Naive thymus-derived CD8-positive, alpha-beta T cell (primary cell): Measurements from ENCODE around the gene MNAT1. TPM values are rescaled to one million over a fixed set of nuclear protein-coding genes. Genes with fewer than 3 reads are reported as not detected.
"Not testable (repeated sequence)": the region's sequence is repeated elsewhere in the genome, so short reads cannot be mapped to it uniquely, and the experiment has no call there.

Experiments
- ATAC-seq, 2 donors: fragments of 150-1000 bp; cut with Tn5 transposase in 1 of 2; sonication (Bioruptor Pico), chemical (Tn5 transposase) in 1 of 2; 1 replicate in 1 of 2; 2 replicates in 1 of 2; pipeline ENCODE4 v1.10.0; 2021; ENCODE audit warnings: mild to moderate bottlenecking in 2 of 2, moderate library complexity in 2 of 2
- POLR2A ChIA-PET: fragments of 350-600 bp; sonication (Branson Sonifier 250); formaldehyde crosslinking; loops from one replicate; lab custom pipeline; 2021; ENCODE audit warnings: antibody characterized with exemption; lab: Charles Lee
- DNase-seq, 10 donors: peaks; one replicate each; pipeline versions ENCODE4 v3.0.0 to v3.0.0-alpha.2; 2020 to 2022
- H3K27ac Mint-ChIP-seq, 10 donors: one replicate each; pipeline ENCODE4 v1.8.0; 2020 to 2022; ENCODE audit warnings: mild to moderate bottlenecking in 10 of 10, mixed read lengths in 10 of 10, moderate library complexity in 4 of 10, inconsistent platforms in 1 of 10
- H3K27me3 Mint-ChIP-seq, 5 donors: one replicate each; pipeline ENCODE4 v1.8.0; 2021 to 2022; ENCODE audit warnings: mixed read lengths in 5 of 5
- H3K36me3 Mint-ChIP-seq, 3 donors: one replicate each; pipeline ENCODE4 v1.8.0; 2020 to 2022; ENCODE audit warnings: mixed read lengths in 3 of 3, mild to moderate bottlenecking in 2 of 3, inconsistent platforms in 1 of 3
- H3K4me1 Mint-ChIP-seq, 4 donors: one replicate each; pipeline ENCODE4 v1.8.0; 2021 to 2022; ENCODE audit warnings: mixed read lengths in 4 of 4
- H3K4me3 Mint-ChIP-seq, 10 donors: one replicate each; pipeline ENCODE4 v1.8.0; 2020 to 2022; ENCODE audit warnings: mild to moderate bottlenecking in 10 of 10, mixed read lengths in 10 of 10, moderate library complexity in 6 of 10, inconsistent platforms in 1 of 10
- H3K9me3 Mint-ChIP-seq, 9 donors: one replicate each; pipeline ENCODE4 v1.8.0; 2020 to 2022; ENCODE audit warnings: mixed read lengths in 9 of 9, mild to moderate bottlenecking in 3 of 9, inconsistent platforms in 1 of 9, moderate library complexity in 1 of 9
- polyA plus RNA-seq, 3 donors: library from polyadenylated mRNA; unstranded; fragments of 300-500 nt; fragmentation: Illumina TruSeq; gene quantifications; one replicate each; pipeline ENCODE4 v1.2.3, GENCODE V29; 2021
- total RNA-seq, 8 experiments: library from RNA in 2 of 8; stranded (reverse) in 2 of 8; gene quantifications; one replicate each; pipeline ENCODE4 v1.2.3 and lab custom pipeline; 2021 to 2026

MNAT1 gene
- total and polyA plus RNA-seq, 5 experiments from 2014 or later = 16.4 to 21.7 (median 19.1) TPM

DNA sequence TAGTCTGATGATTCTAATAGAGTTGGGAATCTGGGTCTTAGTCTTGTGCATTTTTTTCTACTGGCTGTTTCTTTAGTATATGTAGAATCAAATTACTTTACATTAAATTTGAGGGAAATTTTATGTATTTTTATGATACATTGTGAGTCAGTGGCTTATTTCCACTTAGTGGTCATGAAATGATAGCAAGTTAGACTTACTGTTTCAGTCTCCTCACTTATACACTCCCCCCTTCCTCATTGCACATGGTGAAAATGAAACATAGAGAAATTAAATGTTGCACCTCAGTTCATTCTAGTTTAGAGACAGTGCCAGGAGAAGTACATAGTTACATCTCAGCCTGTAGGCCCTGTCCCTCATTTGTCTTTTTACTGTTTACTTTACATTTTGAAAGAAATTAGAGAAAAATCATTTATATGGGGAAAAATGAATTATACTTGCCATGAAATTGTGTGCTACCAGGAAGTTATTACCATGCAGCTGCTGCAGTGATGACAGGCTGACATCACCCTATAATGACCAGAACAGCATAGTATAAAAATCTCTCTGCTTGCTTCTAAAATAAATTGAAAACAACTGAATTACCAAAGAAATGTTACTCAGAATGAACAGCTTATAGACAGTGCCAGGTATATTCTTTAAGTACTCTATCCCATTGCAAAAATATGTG, 133.1 kb downstream of the MNAT1 start:
- ATAC-seq (no peak), DNase-seq (no peak)
- Mint-ChIP-seq H3K27me3 (no peaks in the 10 kb centered on the region), H3K9me3 (no peaks in the 10 kb centered on the region), H3K4me1 (peaks cover 0 to 4% (median 2%) of the 10 kb centered on the region in 4 donors), H3K4me3 (no peak overlapping the region), H3K27ac (no peak overlapping the region), H3K36me3 (peaks cover 0 to 5% (median 0%) of the 10 kb centered on the region in 3 donors)
- POLR2A ChIA-PET = no interaction called here

DNA sequence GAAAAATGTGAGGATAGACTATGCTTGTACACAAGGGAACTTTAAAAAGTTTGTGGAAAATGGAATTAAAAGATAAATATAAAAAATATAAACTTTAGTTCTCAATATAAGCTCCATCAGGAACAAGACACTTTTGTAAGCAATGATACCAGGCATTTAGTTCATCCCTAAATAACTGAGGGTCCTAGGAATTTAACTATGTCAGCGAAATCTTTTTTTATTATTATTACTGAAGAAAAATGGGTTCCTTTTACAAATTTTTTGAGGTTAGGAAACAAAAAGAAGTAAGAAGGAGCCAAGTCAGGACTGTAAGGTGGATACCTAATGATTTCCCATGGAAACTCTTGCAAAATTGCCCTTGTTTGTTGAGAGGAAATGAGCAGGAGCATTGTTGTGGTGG, 143.6 kb downstream of the MNAT1 start:
- H3K9me3 Mint-ChIP-seq = peaks cover 9 to 15% (median 12%) of the 10 kb centered on the region in 9 donors
- H3K4me3 Mint-ChIP-seq = no peak overlapping the region
- no peaks in the 10 kb centered on the region for H3K27me3 Mint-ChIP-seq
- POLR2A ChIA-PET = no interaction called here
- H3K36me3 Mint-ChIP-seq = peaks cover 19 to 41% (median 41%) of the 10 kb centered on the region in 3 donors
- H3K27ac Mint-ChIP-seq = no peak overlapping the region
- ATAC-seq (no peak), DNase-seq (no peak)
- peaks cover 0 to 8% (median 1%) of the 10 kb centered on the region in 4 donors for H3K4me1 Mint-ChIP-seq

DNA sequence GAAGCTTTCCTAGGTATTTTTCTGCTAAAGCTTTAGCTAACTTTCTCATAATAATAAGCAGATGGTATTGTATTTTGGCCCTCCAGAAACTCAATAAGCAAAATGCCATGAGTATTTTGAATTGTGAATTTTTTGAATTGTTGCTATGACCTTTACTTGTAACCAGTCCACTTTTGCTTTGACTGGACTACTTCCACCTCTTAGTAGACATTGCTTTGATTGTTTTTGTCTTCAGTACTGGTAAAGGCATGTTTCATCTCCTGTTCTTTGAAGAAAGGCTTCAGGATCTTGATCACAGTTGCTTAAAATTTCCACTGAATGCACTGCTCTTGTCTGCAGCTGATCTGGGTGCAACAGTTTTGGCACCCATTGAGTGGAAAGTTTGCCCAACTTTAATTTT, 144.0 kb downstream of the MNAT1 start:
- peaks cover 0 to 8% (median 1%) of the 10 kb centered on the region in 4 donors for H3K4me1 Mint-ChIP-seq
- H3K9me3 Mint-ChIP-seq = peaks cover 9 to 20% (median 17%) of the 10 kb centered on the region in 9 donors
- no peaks in the 10 kb centered on the region for H3K27me3 Mint-ChIP-seq
- POLR2A ChIA-PET = no interaction called here
- no peak overlapping the region for H3K27ac Mint-ChIP-seq
- ATAC-seq (no peak), DNase-seq (no peak)
- H3K36me3 Mint-ChIP-seq = peaks cover 23 to 43% (median 42%) of the 10 kb centered on the region in 3 donors
- no peak overlapping the region for H3K4me3 Mint-ChIP-seq

DNA sequence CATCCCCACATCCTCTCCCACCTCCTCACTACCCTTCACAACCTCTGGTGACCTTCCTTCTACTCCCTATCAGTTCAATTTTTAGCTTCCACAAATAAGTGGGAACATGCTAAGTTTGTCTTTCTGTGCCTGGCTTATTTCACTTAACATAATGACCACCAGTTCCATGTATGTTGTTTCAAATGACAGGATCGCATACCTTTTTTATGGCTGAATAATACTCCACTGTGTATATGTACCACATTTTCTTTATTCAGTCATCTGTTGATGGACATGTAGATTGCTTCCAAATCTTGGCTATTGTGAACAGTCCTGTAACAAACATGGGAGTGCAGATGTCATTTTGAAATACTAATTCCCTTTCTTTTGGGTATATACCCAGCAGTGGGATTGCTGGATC, 147.7 kb downstream of the MNAT1 start:
- POLR2A ChIA-PET = no interaction called here
- Mint-ChIP-seq H3K27ac (no peak overlapping the region), H3K4me1 (peaks cover 2 to 7% (median 5%) of the 10 kb centered on the region in 4 donors), H3K27me3 (no peaks in the 10 kb centered on the region), H3K36me3 (peaks cover 57 to 74% (median 66%) of the 10 kb centered on the region in 3 donors), H3K9me3 (peaks cover 15 to 54% (median 44%) of the 10 kb centered on the region in 9 donors), H3K4me3 (no peak overlapping the region)
- DNase-seq (no peak), ATAC-seq (no peak)

DNA sequence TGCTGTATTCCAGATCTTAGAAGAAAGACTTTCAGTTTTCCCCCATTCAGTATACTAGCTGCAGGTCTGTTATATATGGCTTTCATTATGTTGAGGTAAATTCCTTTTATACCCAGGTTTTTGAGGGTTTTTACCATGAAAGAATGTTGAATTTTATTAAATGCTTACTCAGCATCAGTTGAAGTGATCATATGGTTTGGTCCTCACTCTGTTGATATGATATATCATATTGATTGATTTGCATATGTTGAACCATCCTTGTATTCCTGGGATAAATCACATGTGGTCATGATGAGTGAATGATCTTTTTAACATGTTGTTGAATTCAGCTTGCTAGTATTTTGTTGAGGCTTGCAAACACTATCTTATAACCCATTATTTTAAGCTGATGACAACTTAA, 149.6 kb downstream of the MNAT1 start:
- ATAC-seq (no peak), DNase-seq (no peak)
- peaks cover 15 to 54% (median 46%) of the 10 kb centered on the region in 9 donors for H3K9me3 Mint-ChIP-seq
- peaks cover 2 to 7% (median 5%) of the 10 kb centered on the region in 4 donors for H3K4me1 Mint-ChIP-seq
- H3K27ac Mint-ChIP-seq = no peak overlapping the region
- H3K36me3 Mint-ChIP-seq = peaks cover 57 to 75% (median 70%) of the 10 kb centered on the region in 3 donors
- H3K27me3 Mint-ChIP-seq = no peaks in the 10 kb centered on the region
- H3K4me3 Mint-ChIP-seq = no peak overlapping the region
- POLR2A ChIA-PET = no interaction called here

DNA sequence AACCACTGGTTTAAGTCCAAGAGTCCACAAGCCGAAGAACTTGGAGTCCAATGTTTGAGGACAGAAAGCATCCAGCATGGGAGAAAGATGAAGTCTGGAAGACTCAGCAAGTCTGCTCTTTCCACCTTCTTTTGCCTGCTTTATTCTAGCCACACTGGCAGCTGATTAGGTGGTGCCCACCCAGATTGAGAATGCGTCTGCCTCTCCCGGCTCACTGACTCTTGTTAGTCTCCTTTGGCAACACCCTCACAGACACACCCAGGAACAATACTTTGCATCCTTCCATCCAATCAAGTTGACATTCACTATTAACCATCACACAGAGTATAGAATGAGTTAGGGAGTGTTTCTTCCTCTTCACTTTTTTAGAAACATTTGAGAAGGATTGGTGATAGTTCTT, 156.1 kb downstream of the MNAT1 start:
- H3K27me3 Mint-ChIP-seq, POLR2A ChIA-PET, ATAC-seq, H3K4me3 Mint-ChIP-seq, DNase-seq, H3K27ac Mint-ChIP-seq: not testable (repeated sequence)
- Mint-ChIP-seq H3K36me3 (peaks cover 12 to 28% (median 13%) of the 10 kb centered on the region in 3 donors), H3K9me3 (peaks cover 0 to 22% (median 12%) of the 10 kb centered on the region in 9 donors), H3K4me1 (peaks cover 13 to 30% (median 24%) of the 10 kb centered on the region in 4 donors)

DNA sequence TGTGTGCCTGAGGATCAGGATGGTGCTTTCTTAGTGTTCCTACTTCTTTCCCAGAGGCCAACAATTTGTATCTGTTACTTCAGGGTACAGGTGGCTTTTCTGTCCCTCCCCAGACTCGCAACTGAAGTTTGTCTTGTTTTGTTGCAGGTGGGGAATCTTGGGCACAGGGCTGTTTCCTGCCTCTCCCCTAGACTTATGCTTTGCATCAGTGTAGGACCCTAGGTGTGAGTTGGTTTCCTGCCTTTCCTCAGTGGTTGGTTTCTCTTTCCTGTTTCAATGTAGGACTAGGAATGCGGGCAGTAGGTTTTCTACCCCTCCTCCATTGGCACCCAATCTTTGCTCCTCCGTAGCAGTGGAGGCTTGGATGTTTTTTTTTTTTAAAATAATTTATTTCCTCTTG, 159.3 kb downstream of the MNAT1 start:
- POLR2A ChIA-PET = no interaction called here
- Mint-ChIP-seq H3K9me3 (peaks cover 0 to 6% (median 0%) of the 10 kb centered on the region in 9 donors), H3K27ac (peak overlapping the region in 5 of 10 donors; percentile 24 to 42 (median 32)), H3K4me1 (peaks cover 13 to 30% (median 24%) of the 10 kb centered on the region in 4 donors), H3K4me3 (peak overlapping the region in 5 of 10 donors; percentile 0 to 51 (median 5)), H3K36me3 (peaks cover 0 to 14% (median 0%) of the 10 kb centered on the region in 3 donors), H3K27me3 (no peaks in the 10 kb centered on the region)
- DNase-seq = peak in 1 of 10 donors; percentile 1
- ATAC-seq = peak in 1 of 2 donors; percentile 36

DNA sequence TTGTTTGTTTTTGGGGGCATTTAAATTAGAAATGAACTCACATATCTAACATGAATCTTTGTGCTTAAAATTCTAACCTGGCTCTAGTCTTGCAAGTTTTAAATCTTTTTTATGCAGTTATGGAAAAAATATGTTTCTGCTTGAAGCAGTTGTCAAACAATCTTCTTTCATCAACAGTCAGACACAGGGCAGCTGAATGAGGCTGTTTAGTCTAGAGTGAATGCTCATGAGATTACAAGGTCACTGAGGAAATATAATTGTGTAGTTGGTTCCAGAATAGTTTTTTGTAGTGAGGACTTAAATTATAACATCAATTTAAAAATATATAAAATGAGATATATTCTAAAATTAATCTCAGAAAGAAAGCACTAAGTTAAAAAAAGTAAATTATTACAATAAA, 169.8 kb downstream of the MNAT1 start:
- H3K4me3 Mint-ChIP-seq = no peak overlapping the region
- no peak for DNase-seq
- peaks cover 0 to 11% (median 7%) of the 10 kb centered on the region in 3 donors for H3K36me3 Mint-ChIP-seq
- H3K27me3 Mint-ChIP-seq = no peaks in the 10 kb centered on the region
- peaks cover 0 to 14% (median 0%) of the 10 kb centered on the region in 9 donors for H3K9me3 Mint-ChIP-seq
- H3K27ac Mint-ChIP-seq = no peak overlapping the region
- no peak for ATAC-seq
- POLR2A ChIA-PET = no interaction called here
- peaks cover 0 to 5% (median 0%) of the 10 kb centered on the region in 4 donors for H3K4me1 Mint-ChIP-seq

DNA sequence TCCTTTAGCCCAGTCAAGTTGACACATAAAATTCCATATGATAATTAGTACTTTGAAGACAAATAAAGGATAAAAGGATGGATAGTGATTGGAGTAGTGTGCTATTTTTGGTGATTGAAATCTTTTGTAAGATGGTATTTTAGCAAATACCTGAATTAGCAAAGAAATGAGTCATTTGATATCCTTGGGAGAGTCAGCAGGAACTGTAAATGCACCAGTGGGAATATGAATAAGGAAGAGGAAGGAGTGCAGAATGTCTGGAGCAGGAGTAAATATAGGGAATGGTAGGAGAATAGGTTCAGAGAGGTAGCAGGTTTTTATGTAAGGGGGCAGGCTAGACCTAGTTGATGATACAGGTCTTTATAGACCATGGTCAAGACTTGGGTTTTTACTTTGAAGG, 171.4 kb downstream of the MNAT1 start:
- H3K9me3 Mint-ChIP-seq = peaks cover 0 to 19% (median 2%) of the 10 kb centered on the region in 9 donors
- H3K27me3 Mint-ChIP-seq = no peaks in the 10 kb centered on the region
- POLR2A ChIA-PET = no interaction called here
- peaks cover 0 to 3% (median 0%) of the 10 kb centered on the region in 4 donors for H3K4me1 Mint-ChIP-seq
- H3K36me3 Mint-ChIP-seq = peaks cover 0 to 11% (median 3%) of the 10 kb centered on the region in 3 donors
- ATAC-seq = no peak
- no peak for DNase-seq
- no peak overlapping the region for H3K4me3 Mint-ChIP-seq
- H3K27ac Mint-ChIP-seq = no peak overlapping the region

DNA sequence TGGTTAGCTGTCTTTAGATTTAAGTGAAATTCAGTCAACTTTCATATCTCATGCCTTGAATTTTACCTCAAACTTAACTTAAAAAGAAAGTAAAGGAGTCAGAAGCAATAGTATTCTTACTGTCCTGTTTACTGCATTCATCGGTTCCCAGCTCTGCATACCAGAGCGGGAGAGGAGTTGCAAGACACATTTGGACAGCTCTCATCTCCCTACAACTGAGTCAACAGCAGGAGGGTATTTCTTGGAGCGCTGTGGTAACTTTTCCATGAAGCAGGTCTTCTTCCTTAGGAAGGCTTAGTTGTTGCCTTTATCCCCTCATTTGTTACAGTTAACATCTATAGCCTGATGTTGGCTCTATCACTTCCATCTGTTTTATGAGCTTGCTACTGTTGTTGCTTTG, 181.2 kb downstream of the MNAT1 start:
- no peak overlapping the region for H3K4me3 Mint-ChIP-seq
- POLR2A ChIA-PET = no interaction called here
- peaks cover 0 to 20% (median 7%) of the 10 kb centered on the region in 9 donors for H3K9me3 Mint-ChIP-seq
- no peaks in the 10 kb centered on the region for H3K27me3 Mint-ChIP-seq
- peaks cover 0 to 5% (median 3%) of the 10 kb centered on the region in 4 donors for H3K4me1 Mint-ChIP-seq
- no peak for ATAC-seq
- DNase-seq = no peak
- H3K36me3 Mint-ChIP-seq = peaks cover 6 to 30% (median 18%) of the 10 kb centered on the region in 3 donors
- H3K27ac Mint-ChIP-seq = no peak overlapping the region

DNA sequence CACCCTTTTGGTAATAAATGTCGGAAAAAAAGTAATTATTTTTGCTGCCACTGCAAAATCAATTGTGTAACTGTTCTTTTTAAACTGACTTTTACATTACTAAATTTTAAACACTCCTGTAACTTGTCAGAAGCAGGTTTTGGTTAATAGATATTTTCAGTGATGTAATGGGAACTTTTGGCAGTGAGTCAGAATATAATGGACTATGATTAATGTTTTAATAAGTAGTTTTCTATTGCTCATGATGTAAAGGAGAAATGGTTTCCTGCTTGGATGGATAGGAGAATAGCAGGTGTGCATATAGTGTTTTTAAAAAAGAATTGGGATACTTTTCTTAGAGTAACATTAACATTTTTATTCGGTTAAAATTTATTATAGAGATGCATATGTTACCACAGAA, 187.5 kb downstream of the MNAT1 start:
- H3K4me1 Mint-ChIP-seq = peaks cover 0 to 10% (median 4%) of the 10 kb centered on the region in 4 donors
- DNase-seq (no peak), ATAC-seq (no peak)
- no peaks in the 10 kb centered on the region for H3K27me3 Mint-ChIP-seq
- POLR2A ChIA-PET = no interaction called here
- no peak overlapping the region for H3K27ac Mint-ChIP-seq
- H3K9me3 Mint-ChIP-seq = peaks cover 0 to under 1% (median 0%) of the 10 kb centered on the region in 9 donors
- no peak overlapping the region for H3K4me3 Mint-ChIP-seq
- H3K36me3 Mint-ChIP-seq = peaks cover 3 to 15% (median 4%) of the 10 kb centered on the region in 3 donors

DNA sequence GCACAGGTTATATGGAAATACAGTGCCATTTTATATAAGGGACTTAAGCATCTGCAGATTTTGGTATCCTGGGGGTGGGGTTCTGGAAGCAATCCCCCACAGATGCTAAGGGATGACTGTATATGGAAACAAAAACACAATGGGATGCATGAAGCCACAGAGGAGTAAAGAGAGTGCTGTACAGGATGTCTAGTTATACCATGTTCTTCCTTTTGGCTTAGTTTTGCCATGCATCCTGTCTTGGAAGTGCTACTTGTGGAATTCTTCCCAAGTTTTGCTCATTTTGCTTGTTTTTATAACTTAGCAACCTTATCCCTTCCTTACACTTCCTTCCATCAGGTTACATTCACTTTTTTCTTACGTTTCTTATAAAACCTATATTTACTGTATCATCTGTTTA, 190.7 kb downstream of the MNAT1 start:
- Mint-ChIP-seq H3K36me3 (peaks cover 0 to 5% (median 0%) of the 10 kb centered on the region in 3 donors), H3K9me3 (no peaks in the 10 kb centered on the region), H3K4me1 (peaks cover 0 to 10% (median 3%) of the 10 kb centered on the region in 4 donors), H3K4me3 (no peak overlapping the region), H3K27me3 (no peaks in the 10 kb centered on the region), H3K27ac (no peak overlapping the region)
- ATAC-seq = no peak
- no peak for DNase-seq
- POLR2A ChIA-PET = no interaction called here

DNA sequence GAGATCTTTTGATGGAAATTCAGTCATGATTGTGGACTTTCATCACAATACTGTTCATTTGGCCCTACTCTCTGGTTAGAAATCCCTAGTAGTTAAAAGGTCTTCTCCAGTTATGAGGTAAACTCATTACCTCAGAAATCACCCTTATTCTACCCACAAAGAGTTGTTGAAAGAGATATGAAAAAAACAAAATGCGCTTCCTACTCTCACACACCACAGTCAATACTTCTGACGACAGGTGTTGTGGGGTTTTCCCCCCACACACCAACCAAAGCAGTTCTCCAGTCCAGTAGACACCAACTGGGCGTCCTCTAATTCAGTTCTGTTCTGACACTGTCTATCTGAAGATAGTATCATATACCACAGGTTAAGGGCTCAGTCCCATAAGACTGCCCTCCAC, 191.4 kb downstream of the MNAT1 start:
- Mint-ChIP-seq H3K27me3 (no peaks in the 10 kb centered on the region), H3K4me3 (no peak overlapping the region), H3K36me3 (peaks cover 0 to 5% (median 0%) of the 10 kb centered on the region in 3 donors), H3K4me1 (peaks cover 0 to 10% (median 3%) of the 10 kb centered on the region in 4 donors), H3K9me3 (no peaks in the 10 kb centered on the region), H3K27ac (no peak overlapping the region)
- POLR2A ChIA-PET = no interaction called here
- DNase-seq = no peak
- ATAC-seq = no peak
